CD14-positive monocyte (primary cell): Measurements from ENCODE around the gene S1PR4. TPM values are rescaled to one million over a fixed set of nuclear protein-coding genes. Genes with fewer than 3 reads are reported as not detected.

ENCODE experiments used
- DNase-seq, 3 donors: peaks; one replicate each; pipeline ENCODE4 v3.0.0-alpha.2; 2011 to 2022
- H2AFZ ChIP-seq: 2 replicates; pipeline ENCODE4 v1.6.0; 2012; ENCODE audit warnings: mild to moderate bottlenecking, low read depth, low read length, inconsistent platforms; ENCODE audit not compliant: insufficient read depth, poor library complexity, severe bottlenecking
- H3K27ac ChIP-seq, 2 donors: 1 replicate in 1 of 2; 2 replicates in 1 of 2; pipeline ENCODE4 v1.5.1; 2012 to 2013; ENCODE audit warnings: low read length in 2 of 2, control low read depth in 1 of 2, inconsistent platforms in 1 of 2, low read depth in 1 of 2, mild to moderate bottlenecking in 1 of 2
- H3K27me3 ChIP-seq, 2 donors: one replicate each; pipeline versions ENCODE4 v1.6.0 to v1.6.1; 2011 to 2013; ENCODE audit warnings: low read length in 2 of 2; ENCODE audit not compliant: control insufficient read depth in 2 of 2, insufficient read depth in 2 of 2
- H3K36me3 ChIP-seq, 2 donors: replicated peaks in 1 of 2; 1 replicate in 1 of 2; 2 replicates in 1 of 2; pipeline versions ENCODE4 v1.5.1 to v1.6.1; 2012 to 2013; ENCODE audit warnings: low read length in 2 of 2, control low read depth in 1 of 2, inconsistent platforms in 1 of 2, mild to moderate bottlenecking in 1 of 2; ENCODE audit not compliant: insufficient read depth in 2 of 2, control insufficient read depth in 1 of 2
- H3K4me1 ChIP-seq, 2 donors: 1 replicate in 1 of 2; 2 replicates in 1 of 2; pipeline versions ENCODE4 v1.5.1 to v1.6.1; 2012 to 2013; ENCODE audit warnings: low read length in 2 of 2, control low read depth in 1 of 2, inconsistent platforms in 1 of 2, mild to moderate bottlenecking in 1 of 2, moderate library complexity in 1 of 2; ENCODE audit not compliant: insufficient read depth in 2 of 2, control insufficient read depth in 1 of 2
- H3K4me2 ChIP-seq: replicated peaks from 2 replicates; pipeline ENCODE3; 2012; ENCODE audit warnings: low read length, moderate library complexity, mild to moderate bottlenecking; ENCODE audit not compliant: poor library complexity, severe bottlenecking; ENCODE audit errors: extremely low read depth
- H3K4me3 ChIP-seq, 3 experiments: fragments of 200-600 bp in 1 of 3; sonication (generic) in 1 of 3; replicated peaks in 1 of 3; 1 replicate in 2 of 3; 2 replicates in 1 of 3; pipeline ENCODE4 v1.5.1; 2011 to 2013; ENCODE audit warnings: low read length in 3 of 3, mild to moderate bottlenecking in 3 of 3, control low read depth in 2 of 3, low read depth in 2 of 3, inconsistent platforms in 1 of 3, moderate library complexity in 1 of 3
- H3K79me2 ChIP-seq: 2 replicates; pipeline ENCODE4 v1.6.0; 2012; ENCODE audit warnings: mild to moderate bottlenecking, control low read depth, inconsistent platforms, low read length, moderate library complexity; ENCODE audit not compliant: insufficient read depth
- H3K9ac ChIP-seq: 2 replicates; pipeline ENCODE4 v1.6.0; 2017; ENCODE audit warnings: low read length, mild to moderate bottlenecking; ENCODE audit not compliant: insufficient read depth, poor library complexity, severe bottlenecking
- H3K9me3 ChIP-seq, 2 donors: replicated peaks in 1 of 2; 1 replicate in 1 of 2; 2 replicates in 1 of 2; pipeline versions ENCODE4 v1.5.1 to v1.6.1; 2012 to 2013; ENCODE audit warnings: low read length in 2 of 2, control low read depth in 1 of 2; ENCODE audit not compliant: control insufficient read depth in 1 of 2, insufficient read depth in 1 of 2
- H4K20me1 ChIP-seq: 2 replicates; pipeline ENCODE4 v1.6.0; 2012; ENCODE audit warnings: mild to moderate bottlenecking, low read length, control low read depth, moderate library complexity; ENCODE audit not compliant: insufficient read depth
- H3K27ac Mint-ChIP-seq, 7 donors: one replicate each; pipeline ENCODE4 v1.8.0; 2020; ENCODE audit warnings: mild to moderate bottlenecking in 7 of 7, mixed read lengths in 7 of 7, moderate library complexity in 6 of 7, inconsistent platforms in 2 of 7
- H3K27me3 Mint-ChIP-seq, 3 donors: one replicate each; pipeline ENCODE4 v1.8.0; 2021 to 2022; ENCODE audit warnings: low read depth in 3 of 3, mild to moderate bottlenecking in 3 of 3, mixed read lengths in 3 of 3, moderate library complexity in 3 of 3, inconsistent platforms in 1 of 3
- H3K36me3 Mint-ChIP-seq, 2 donors: one replicate each; pipeline ENCODE4 v1.8.0; 2020; ENCODE audit warnings: mixed read lengths in 2 of 2, inconsistent platforms in 1 of 2, mild to moderate bottlenecking in 1 of 2
- H3K4me1 Mint-ChIP-seq: one replicate; pipeline ENCODE4 v1.8.0; 2020; ENCODE audit warnings: mild to moderate bottlenecking, mixed read lengths
- H3K4me3 Mint-ChIP-seq, 2 donors: one replicate each; pipeline ENCODE4 v1.8.0; 2020; ENCODE audit warnings: mild to moderate bottlenecking in 2 of 2, mixed read lengths in 2 of 2, moderate library complexity in 1 of 2
- H3K9me3 Mint-ChIP-seq, 7 donors: one replicate each; pipeline ENCODE4 v1.8.0; 2020 to 2022; ENCODE audit warnings: mixed read lengths in 7 of 7, mild to moderate bottlenecking in 6 of 7, moderate library complexity in 6 of 7, inconsistent platforms in 2 of 7
- WGBS: methylation state at CpG from one replicate; pipeline ENCODE4 v1.1.5; 2013; ENCODE audit warnings: missing lambda C conversion rate; ENCODE audit not compliant: insufficient coverage; 5-methylcytosine and 5-hydroxymethylcytosine counted together
- intact Hi-C, 2 donors: fragments of 100-400 bp; cut with micrococcal nuclease; formaldehyde crosslinking; loops; one replicate each; pipeline versions ENCODE4 v1.15.0 to v1.15.1; 2023
- polyA plus RNA-seq, 3 donors: library from polyadenylated mRNA; depleted of rRNA in 1 of 3; unstranded in 2 of 3; stranded (reverse) in 1 of 3; fragments of 300-500 nt in 2 of 3; fragments of >200 nt in 1 of 3; fragmentation: Illumina TruSeq in 2 of 3; gene quantifications; 1 replicate in 2 of 3; 2 replicates in 1 of 3; pipeline ENCODE4 v1.2.3, GENCODE V29; 2012 to 2021
- TF ChIP-seq, protein P1 (sequence below): fragments of 200-600 bp; IDR thresholded peaks from one replicate; pipeline ENCODE4 v1.8.0; 2022; ENCODE audit warnings: antibody characterized with exemption, mild to moderate bottlenecking

Gene S1PR4
- polyA plus RNA-seq, 3 donors = 28.5 to 131 (median 105) TPM

DNA sequence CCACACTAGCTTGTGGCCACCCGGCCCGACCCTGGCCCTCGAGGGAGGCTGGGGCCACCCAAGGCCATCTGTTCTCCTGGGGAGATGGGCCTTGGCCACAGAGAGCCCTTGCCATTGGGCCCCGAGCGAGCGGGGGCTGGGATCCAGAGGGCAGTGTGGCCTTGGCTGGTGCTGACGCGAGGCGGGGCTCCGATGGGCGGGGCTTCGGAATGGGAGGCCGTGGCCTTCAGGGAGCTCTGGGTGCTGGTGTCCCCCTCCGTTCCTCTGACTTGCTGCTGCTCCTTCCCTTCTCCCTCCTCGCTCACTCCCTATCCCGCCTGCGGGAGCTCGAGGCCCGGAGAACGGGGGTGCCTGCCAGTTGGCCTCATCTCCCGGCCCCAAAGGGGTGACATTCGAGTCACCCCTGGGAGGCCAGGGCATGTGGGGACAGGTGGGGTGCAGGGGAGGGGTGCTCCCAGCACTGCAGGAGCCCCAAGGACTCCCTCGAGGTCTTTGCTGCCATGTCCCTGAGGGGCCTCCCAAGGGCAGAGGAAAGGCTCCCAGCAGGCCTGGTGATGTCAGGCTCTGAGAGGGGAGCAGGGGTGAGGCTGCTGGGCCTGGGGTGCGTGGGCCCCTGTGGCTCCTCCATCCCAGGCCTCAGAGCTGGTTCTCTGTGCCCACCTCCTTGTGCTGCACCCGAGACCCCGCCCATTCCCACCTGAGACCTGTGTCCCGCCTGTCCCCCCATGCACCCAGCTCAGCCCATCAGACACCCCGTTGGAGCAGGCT, 11.3 kb downstream of the S1PR4 start:
- H3K4me3 ChIP-seq = peak overlapping the region in 1 of 3 experiments; percentile 71
- peak overlapping the region; percentile 99 for H3K4me2 ChIP-seq
- intact Hi-C loops = loop anchor here in 1 of 2 donors (10.0 kb wide), 1 partner anchor 365 kb away; no protein-coding TSS in a partner anchor
- H3K9ac ChIP-seq = peak overlapping the region; percentile 21
- peaks cover 54 to 60% of the 10 kb centered on the region in 2 donors for H3K4me1 ChIP-seq
- H2AFZ ChIP-seq = no peak overlapping the region
- DNase-seq = no peak
- H3K4me3 Mint-ChIP-seq = no peak overlapping the region
- TF ChIP-seq, protein P1, sequence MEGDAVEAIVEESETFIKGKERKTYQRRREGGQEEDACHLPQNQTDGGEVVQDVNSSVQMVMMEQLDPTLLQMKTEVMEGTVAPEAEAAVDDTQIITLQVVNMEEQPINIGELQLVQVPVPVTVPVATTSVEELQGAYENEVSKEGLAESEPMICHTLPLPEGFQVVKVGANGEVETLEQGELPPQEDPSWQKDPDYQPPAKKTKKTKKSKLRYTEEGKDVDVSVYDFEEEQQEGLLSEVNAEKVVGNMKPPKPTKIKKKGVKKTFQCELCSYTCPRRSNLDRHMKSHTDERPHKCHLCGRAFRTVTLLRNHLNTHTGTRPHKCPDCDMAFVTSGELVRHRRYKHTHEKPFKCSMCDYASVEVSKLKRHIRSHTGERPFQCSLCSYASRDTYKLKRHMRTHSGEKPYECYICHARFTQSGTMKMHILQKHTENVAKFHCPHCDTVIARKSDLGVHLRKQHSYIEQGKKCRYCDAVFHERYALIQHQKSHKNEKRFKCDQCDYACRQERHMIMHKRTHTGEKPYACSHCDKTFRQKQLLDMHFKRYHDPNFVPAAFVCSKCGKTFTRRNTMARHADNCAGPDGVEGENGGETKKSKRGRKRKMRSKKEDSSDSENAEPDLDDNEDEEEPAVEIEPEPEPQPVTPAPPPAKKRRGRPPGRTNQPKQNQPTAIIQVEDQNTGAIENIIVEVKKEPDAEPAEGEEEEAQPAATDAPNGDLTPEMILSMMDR = no peak
- peaks cover 50% of the 10 kb centered on the region for H4K20me1 ChIP-seq
- H3K9me3 ChIP-seq = no peaks in the 10 kb centered on the region
- H3K27ac ChIP-seq = peak overlapping the region in 1 of 2 donors; percentile 82
- peaks cover 71% of the 10 kb centered on the region for H3K79me2 ChIP-seq
- peak overlapping the region in 3 of 7 donors; percentile 25 to 92 (median 83) for H3K27ac Mint-ChIP-seq
- H3K36me3 Mint-ChIP-seq = peaks cover 11 to 29% of the 10 kb centered on the region in 2 donors
- 94% methylated on average over 10 of the region's 28 CpGs for whole genome bisulfite sequencing
- peaks cover 0 to 4% (median 0%) of the 10 kb centered on the region in 3 donors for H3K27me3 Mint-ChIP-seq
- H3K36me3 ChIP-seq = peaks cover 6 to 13% of the 10 kb centered on the region in 2 donors
- H3K9me3 Mint-ChIP-seq = peaks cover 0 to 3% (median 0%) of the 10 kb centered on the region in 7 donors
- H3K27me3 ChIP-seq = no peaks in the 10 kb centered on the region
- H3K4me1 Mint-ChIP-seq = peaks cover 55% of the 10 kb centered on the region

DNA sequence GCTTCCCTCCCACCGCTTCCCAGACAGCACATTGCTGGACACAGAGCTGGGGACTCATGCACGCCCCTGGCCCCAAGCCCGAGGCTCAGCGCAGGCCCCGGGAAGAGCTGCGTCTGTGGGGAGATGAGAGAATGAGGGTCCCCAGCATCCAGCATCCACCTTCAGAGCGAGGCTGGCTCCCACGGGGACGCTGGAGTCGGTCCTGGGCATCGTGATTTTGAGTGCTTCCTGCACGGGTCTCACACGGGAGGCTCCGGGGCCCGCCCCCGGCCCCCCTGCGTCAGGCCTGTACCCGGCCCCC, 11.9 kb downstream of the S1PR4 start:
- peaks cover 71% of the 10 kb centered on the region for H3K79me2 ChIP-seq
- H3K4me1 ChIP-seq = peaks cover 50 to 55% of the 10 kb centered on the region in 2 donors
- H3K9me3 Mint-ChIP-seq = peaks cover 0 to 3% (median 0%) of the 10 kb centered on the region in 7 donors
- peaks cover 47% of the 10 kb centered on the region for H4K20me1 ChIP-seq
- TF ChIP-seq, protein P1 = no peak
- H3K4me2 ChIP-seq = no peak overlapping the region
- peaks cover 14 to 33% of the 10 kb centered on the region in 2 donors for H3K36me3 Mint-ChIP-seq
- no peaks in the 10 kb centered on the region for H3K9me3 ChIP-seq
- intact Hi-C loops = no loop called here
- H3K4me1 Mint-ChIP-seq = peaks cover 51% of the 10 kb centered on the region
- no peak for DNase-seq
- no peak overlapping the region for H3K4me3 ChIP-seq
- peak overlapping the region in 1 of 2 donors; percentile 82 for H3K27ac ChIP-seq
- H3K9ac ChIP-seq = no peak overlapping the region
- no peak overlapping the region for H2AFZ ChIP-seq
- H3K27ac Mint-ChIP-seq = peak overlapping the region in 1 of 7 donors; percentile 25
- peaks cover 0 to 4% (median 0%) of the 10 kb centered on the region in 3 donors for H3K27me3 Mint-ChIP-seq
- H3K4me3 Mint-ChIP-seq = no peak overlapping the region
- peaks cover 6 to 13% of the 10 kb centered on the region in 2 donors for H3K36me3 ChIP-seq
- no peaks in the 10 kb centered on the region for H3K27me3 ChIP-seq
- 94% methylated on average over 17 of the region's 18 CpGs for WGBS
